Kasumi-1 (cell line): Measurements from ENCODE around the gene TJP2.
A peak's percentile ranks its signal among the peaks of the same experiment; 100 is the strongest.
"Not testable (repeated sequence)": the region's sequence is repeated elsewhere in the genome, so short reads cannot be mapped to it uniquely, and the experiment has no call there.

ENCODE experiments used
- DNase-seq, 2 experiments: peaks; one replicate each; lab custom pipeline; 2025; lab: John Stamatoyannopoulos, UW

Gene TJP2

GRCh38 chr9:69292078-69292477 lies 118.0 kb downstream of the TJP2 start:
- no peak for DNase-seq

DNA sequence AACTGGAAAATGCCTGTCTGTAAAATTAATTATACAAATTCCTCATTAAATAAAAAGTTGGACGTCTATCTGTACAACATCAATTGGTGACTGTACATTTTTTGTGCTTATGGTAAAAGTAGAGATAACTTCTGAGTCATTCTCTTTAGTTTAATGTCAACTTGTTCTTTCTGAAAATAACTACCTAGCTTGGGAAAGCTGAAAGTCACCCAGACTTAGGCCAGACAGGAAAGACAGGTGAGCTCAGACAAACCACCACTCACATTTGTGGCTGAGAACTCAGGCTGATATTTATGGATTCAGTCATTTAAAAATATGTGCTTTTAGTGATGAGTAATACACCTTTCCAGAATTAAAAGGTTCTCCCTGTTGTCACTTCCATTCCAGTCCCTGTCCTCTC lies 119.1 kb downstream of the TJP2 start:
- DNase-seq, result no peak

GRCh38 chr9:69295872-69296552 lies 121.9 kb downstream of the TJP2 start:
- DNase-seq, result no peak

DNA sequence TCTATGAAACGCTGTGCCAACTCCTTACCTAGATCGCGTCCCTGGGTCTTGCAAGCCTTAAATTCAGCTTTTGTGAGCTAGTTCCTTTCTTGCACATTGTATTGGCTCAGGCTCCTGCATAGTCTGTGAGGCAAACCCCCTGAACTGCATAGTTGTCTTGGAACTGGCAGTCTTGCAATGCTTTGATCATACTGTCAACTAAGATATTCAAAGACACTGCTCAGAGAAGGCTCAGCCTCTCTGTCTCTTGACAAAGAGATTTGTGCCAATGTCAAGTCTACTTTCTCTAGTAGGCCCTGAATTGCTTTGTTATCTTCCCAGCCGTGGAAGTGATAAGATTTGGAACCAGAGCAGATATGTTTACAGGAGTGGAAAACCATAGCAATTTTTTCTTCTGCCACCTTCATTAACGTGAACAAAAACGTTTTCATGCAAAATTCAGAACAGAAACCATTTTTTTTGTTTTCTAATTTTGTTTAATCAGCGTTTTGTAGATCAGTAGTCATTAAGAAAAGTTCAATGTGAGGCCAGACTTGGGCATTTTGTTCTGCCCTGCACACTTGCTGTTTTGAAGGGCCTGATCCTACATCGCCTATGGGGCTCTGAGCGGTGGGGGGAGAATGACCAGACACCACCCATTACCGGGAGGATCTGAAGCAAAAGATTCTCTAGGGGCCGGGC lies 123.4 kb downstream of the TJP2 start:
- no peak for DNase-seq

GRCh38 chr9:69299315-69299714 lies 125.2 kb downstream of the TJP2 start:
- peak; percentile 27 to 29 for DNase-seq

DNA sequence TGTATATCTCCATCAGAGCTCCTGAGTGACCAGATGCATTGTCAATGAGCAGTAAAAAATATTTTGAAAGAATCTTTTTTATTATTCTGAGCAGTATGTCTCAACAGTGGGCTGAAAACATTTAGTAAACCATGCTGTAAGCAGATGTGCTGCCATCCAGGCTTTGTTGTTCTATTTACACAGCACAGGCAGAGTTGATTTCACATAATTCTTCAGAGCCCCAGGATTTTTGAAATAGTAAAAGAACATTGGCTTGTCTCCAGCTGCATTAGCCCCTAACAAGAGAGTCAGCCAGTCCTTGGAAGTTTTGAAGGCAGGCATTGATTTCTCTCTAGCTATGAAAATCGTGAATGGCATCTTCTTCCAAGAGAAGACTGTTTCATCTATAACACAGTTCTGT lies 125.7 kb downstream of the TJP2 start:
- DNase-seq, result no peak

DNA sequence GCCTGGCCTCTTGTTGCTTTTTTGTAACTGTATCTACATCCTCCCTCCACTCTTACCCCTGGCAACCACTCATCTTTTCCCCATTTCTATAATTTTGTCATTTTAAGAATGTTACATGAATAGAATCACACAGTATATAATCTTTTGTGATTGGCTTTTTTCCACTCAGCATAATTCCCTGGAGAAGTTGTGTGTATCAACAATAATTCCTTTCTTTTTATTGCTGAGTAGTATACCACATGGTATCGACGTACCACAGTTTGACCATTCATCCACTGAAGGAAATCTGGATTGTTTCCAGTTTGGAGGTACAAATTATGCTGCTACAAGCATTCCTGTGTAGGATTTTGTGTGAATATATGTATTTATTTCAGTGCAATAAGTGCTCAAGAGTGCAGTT lies 129.3 kb downstream of the TJP2 start:
- DNase-seq, result no peak

- DNase-seq, result not testable (repeated sequence)
These were observed 132.9 kb downstream of the TJP2 start for GRCh38 chr9:69306895-69307445.

GRCh38 chr9:69307446-69308205 lies 133.5 kb downstream of the TJP2 start:
- DNase-seq, result no peak

- DNase-seq, result no peak
These were observed 134.3 kb downstream of the TJP2 start for GRCh38 chr9:69308206-69308931.

DNA sequence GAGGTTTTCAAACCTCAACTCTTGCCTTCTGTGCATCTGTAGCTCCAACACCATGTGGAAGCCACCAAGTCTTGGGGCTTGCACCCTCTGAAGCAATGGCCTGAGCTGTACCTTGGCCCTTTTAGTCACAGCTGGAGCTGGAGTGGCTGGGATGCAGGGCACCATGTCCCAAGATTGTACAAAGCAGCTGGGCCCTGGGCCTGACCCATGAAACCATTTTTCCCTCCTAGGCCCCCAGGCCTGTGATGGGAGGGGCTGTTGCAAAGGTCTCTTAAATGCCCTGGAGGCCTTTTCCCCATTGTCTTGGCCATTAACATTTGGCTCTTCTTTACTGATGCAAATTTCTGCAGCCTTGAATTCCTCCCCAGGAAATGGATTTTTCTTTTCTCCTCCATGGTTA lies 139.1 kb downstream of the TJP2 start:
- no peak for DNase-seq

DNA sequence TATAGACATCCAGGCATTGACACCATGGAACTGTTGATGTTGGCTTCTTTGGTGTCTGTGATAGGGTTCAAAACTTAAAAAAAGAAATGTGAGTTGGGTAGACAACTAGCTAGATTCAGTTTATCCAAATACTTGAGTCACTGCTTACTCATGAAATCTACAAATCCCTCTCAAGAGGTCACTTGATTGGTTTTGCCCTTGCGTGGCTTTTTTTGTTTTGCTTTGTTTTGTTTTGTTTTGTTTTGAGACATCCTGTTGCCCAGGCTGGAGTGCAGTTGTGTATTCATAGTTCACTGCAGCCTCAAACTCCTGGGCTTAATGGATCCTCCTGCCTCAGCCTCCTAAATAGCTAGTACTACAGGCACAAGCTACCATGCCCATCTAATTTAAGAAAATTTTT lies 140.5 kb downstream of the TJP2 start:
- DNase-seq, result no peak

- no peak for DNase-seq
These were observed 143.0 kb downstream of the TJP2 start for GRCh38 chr9:69317081-69317480.

GRCh38 chr9:69317894-69318293 lies 143.8 kb downstream of the TJP2 start:
- no peak for DNase-seq

- no peak for DNase-seq
These were observed 145.4 kb downstream of the TJP2 start for GRCh38 chr9:69319324-69320025.

DNA sequence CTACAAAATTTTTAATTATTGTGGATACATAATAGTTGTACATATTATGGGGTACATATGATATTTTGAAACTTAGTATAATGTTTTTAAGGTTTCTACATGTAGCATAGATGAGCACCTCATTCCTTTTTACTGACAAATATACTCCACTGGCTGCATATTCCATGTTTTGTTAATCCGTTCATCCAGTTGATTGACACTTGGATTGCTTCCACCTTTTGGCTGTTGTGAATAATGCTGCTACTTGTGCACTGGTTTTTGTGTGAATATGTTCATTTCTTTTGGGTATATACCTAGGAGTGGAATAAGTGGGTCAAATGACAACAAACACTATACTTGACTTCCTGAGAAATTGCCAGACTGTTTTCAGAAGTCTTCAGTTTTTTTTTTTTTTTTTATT lies 148.2 kb downstream of the TJP2 start:
- no peak for DNase-seq

DNA sequence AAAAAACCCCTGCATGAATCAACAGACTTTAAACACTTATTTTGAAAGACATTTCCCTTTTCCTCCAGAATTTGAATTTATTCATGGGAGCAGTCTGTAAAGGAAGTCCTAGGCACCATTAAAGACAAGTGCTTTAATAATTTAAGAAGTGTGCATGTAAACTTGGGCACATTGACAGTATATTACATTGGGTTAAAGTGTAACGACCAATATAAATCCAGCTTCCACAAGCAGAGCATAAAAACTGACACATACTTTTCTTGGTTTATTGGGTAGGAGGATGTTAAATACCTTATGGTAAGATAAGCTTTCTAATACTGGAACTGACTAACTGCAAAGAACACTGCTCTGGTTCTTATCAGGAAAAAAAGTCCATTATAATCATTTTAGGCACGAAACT lies 149.8 kb downstream of the TJP2 start:
- DNase-seq, result no peak
